Measurements from ENCODE around the gene IRF2BPL.

Gene IRF2BPL

DNA sequence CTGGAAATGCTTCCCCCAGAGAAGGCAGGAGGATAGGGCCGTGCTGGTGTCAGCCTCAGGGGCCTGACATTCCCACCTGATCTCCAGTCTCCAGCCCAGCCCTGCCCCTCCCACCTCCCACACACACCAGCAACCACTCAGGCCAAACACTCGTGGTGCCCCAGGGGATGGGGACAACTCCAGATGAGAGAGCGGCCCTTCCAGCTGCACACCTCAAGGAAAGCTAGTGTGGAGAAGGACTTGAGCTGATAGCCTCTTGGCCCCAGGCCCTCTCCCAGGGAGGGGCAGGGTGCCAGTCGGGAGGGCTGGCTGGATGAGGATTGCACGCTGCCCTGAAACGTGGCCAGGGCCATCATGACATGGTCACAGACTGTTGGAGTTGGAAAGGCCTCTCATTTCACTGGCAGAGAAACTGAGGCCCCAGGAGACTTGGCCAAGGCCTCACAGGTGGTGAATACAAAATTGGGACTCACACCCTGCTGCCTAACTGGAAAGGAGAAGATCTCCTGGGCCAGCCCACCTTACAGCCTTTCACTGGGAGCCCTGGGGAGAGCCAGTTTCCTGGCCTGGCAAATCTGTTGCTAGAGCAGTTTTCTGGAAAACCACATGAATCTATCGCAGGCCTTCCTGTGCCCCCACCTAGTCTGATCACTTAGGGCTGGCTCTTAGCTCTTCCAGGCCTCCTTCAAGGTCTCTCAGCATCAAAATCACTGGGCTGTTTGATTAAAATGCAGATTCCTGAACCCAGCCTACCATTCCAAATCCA, 52.1 kb downstream of the IRF2BPL start:
- TF ChIP-seq, protein P1, sequence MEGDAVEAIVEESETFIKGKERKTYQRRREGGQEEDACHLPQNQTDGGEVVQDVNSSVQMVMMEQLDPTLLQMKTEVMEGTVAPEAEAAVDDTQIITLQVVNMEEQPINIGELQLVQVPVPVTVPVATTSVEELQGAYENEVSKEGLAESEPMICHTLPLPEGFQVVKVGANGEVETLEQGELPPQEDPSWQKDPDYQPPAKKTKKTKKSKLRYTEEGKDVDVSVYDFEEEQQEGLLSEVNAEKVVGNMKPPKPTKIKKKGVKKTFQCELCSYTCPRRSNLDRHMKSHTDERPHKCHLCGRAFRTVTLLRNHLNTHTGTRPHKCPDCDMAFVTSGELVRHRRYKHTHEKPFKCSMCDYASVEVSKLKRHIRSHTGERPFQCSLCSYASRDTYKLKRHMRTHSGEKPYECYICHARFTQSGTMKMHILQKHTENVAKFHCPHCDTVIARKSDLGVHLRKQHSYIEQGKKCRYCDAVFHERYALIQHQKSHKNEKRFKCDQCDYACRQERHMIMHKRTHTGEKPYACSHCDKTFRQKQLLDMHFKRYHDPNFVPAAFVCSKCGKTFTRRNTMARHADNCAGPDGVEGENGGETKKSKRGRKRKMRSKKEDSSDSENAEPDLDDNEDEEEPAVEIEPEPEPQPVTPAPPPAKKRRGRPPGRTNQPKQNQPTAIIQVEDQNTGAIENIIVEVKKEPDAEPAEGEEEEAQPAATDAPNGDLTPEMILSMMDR (IDR thresholded peaks at IDR 0.05; ENCODE audit: insufficient read depth, low read depth, low read length, missing control alignments), result no peak
- DNase-seq (ENCODE audit: low read depth), result no peak
- H3K4me3 ChIP-seq (ENCODE audit: low read depth, low read length), result no peak overlapping the region

GRCh38 chr14:76975812-76976211, 52.7 kb downstream of the IRF2BPL start:
- H3K4me3 ChIP-seq (ENCODE audit: low read depth, low read length), result no peak overlapping the region
- no peak for DNase-seq (ENCODE audit: low read depth)
- TF ChIP-seq, protein P1 (IDR thresholded peaks at IDR 0.05; ENCODE audit: insufficient read depth, low read depth, low read length, missing control alignments), result no peak

DNA sequence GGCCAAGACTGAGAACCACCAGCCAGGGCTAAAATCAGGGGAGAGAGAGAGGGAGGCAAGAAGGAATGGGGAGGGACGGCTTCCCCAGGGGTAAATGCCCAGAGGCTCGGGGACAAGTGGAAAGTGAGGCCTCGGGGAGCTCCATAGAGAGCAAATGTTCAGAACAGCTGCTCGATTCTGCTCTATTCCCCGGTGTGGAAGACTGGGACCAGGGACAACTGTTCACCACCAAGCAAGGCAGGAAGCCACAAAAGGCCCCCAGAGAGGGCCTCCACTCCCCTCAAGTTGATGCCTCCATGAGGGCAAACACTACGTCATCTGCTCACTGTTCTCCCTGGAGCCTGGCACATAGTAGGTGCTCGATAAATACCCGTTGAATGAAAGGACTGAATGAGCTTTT, 53.5 kb downstream of the IRF2BPL start:
- TF ChIP-seq, protein P1 (IDR thresholded peaks at IDR 0.05; ENCODE audit: insufficient read depth, low read depth, low read length, missing control alignments), result no peak
- DNase-seq (ENCODE audit: low read depth), result no peak
- no peak overlapping the region for H3K4me3 ChIP-seq (ENCODE audit: low read depth, low read length)
